NOMO-1 treated with dmso at 0.1 percent for 144 hours (cell line): Measurements from ENCODE around the gene FAM89A.
"Not testable (repeated sequence)": the region's sequence is repeated elsewhere in the genome, so short reads cannot be mapped to it uniquely, and the experiment has no call there.

Source experiments
- DNase-seq: peaks from one replicate; lab custom pipeline; 2025; ENCODE audit not compliant: unreplicated experiment; lab: John Stamatoyannopoulos, UW

The FAM89A gene

DNA sequence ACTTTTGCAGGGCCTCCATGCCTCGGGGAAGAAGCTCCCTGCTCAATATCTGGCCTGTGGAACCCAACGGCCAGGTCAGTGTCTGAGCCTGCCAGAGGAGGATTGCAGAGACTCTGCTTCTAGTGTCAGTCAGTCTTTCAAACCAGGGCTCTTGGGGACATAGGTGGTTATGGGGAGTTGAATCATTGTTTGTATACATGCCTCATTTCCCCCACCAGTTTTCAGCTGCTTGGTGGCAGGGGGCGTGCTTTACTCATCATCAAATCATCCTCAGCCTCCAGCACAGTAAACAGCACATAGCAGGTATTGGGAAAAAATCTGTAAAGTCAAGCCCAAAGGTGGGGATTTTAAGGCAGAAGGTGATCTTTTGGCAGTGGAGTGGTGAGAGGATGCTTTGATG lies 17.4 kb upstream of the FAM89A start:
- no peak for DNase-seq

DNA sequence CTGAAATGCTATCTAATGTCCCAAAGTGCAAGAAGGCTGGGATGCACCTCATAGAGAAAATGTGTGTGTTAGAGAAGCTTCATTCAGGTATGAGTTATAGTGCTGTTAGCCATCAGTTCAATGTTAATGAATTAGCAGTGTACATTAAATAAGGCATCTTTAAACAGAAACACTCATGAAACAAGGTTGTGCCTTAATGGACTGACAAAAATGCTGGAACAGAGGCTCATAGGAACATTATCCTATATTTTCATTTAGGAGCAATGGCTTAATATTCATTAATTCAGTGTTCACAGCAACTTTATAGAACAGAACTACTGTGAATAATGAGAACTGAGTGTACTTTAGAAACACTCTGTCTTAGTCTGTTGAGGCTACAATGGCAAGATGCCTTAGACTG lies 15.2 kb upstream of the FAM89A start:
- no peak for DNase-seq

DNA sequence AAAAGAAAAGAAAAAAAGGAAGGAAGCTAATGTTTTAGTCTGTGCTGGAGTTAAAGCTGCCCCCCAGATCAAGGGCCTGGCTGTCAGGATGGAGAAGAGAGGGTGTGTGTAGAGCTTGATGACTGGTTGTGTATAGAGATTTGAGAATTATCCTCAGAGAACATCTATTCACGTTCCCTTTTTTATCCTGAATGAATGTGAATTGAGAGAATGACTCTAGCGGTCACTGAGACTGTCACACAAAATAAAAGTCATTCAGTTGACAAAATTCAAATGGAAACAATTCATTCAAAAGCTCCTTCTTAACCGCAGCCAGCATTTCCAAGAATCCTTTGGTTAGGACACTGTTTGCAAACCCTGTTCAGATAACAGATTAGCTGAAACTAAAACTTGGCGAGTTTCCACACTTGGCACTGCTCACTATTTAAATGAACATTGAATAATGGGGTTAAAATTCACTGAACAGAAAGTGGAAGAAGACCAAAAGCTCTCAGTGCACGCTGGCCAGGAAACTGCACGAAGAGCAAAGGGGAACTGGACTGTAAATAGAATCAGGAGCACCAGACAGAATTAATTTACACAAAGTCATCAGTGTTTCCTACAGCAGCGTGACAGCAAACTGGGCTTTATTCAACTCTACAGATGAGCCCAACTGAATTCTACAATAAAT lies 13.6 kb upstream of the FAM89A start:
- DNase-seq, result peak; percentile 41

DNA sequence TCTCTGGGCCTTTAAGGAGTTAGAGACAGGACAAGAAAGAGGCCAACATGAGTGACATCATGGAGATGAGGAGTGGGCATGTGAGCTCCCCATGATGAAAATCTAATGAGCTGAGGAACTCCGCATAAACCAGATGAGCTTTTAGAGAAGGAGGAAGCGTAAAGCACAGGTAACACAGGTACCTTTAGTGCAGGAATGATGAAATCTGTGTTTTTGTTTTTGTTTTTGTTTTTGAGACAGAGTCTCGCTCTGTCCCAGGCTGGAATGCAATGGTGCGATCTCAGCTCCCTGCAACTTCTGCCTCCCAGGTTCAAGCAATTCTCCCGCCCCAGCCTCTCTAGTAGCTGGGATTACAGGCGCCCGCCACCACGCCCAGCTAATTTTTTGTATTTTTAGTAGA lies 12.7 kb upstream of the FAM89A start:
- DNase-seq, result no peak

DNA sequence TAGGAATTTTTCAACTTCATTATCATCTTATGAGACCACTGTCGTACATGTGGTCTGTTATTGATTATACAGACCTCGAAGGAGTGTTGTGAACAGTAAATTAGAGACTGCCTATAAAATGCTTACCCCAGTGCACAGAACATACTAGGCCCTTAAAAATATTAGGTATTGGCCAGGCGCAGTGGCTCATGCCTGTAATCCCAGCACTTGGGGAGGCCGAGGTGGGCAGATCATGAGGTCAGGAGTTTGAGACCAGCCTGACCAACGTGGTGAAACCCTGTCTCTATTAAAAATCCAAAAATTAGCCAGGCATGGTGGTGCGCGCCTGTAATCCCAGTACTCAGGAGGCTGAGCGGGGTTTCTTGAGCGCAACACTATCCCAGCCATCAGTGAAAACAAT lies 10.9 kb upstream of the FAM89A start:
- not testable (repeated sequence) for DNase-seq

DNA sequence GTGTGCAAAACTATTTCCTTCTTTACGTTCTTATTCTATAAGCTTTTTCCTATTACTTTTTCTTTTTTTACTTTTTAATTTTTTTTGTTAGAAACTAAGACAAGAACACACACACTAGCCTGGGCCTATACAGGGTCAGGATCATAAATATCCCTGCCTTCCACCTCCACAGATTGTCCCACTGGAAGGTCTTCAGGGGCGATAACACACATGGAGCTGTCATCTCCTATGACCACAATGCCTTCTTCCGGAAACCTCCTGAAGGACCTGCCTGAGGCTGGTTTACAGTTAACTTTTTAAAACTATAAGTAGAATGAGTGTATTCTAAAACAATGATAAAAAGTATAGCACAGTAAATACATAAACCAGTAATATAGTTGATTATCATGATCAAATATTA lies 10.3 kb upstream of the FAM89A start:
- DNase-seq, result no peak

DNA sequence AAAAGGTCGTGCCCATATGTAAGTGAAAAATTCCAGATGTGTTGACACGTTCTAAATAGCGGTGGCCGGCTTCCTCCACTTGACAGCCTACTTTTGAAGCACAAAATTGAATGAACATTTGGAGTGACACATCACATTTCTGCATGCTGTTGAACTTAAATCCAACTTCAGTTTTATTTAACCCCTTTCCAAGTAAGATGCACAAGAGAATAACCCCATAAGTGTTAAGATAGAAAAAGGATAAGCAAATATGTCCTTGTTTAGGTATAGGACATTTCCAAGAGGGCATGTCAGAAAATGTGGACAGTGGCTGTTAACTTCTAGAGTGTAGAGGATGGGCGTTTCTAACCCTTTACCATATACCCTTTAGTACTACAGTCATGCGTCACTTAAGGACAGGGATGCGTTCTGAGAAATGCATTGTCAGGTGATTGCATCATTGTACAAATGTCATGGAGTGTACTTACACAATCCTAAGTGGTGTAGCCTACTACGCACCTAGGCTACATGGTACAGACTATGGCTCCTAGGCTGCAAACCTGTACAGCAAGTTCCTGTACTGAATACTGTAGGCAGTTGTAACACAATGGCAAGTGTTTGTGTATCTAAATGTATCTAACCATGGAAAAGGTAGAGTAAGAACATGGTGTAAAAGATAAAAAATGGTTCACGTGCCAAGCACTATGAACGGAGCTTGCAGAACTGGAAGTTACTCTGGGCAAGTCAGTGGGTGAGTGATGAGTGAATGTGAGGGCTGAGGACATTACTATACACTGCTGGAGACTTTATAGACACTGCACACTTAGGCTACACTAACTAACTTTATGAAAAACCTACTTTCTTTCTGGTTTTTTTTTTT lies 9.3 kb upstream of the FAM89A start:
- DNase-seq, result no peak

DNA sequence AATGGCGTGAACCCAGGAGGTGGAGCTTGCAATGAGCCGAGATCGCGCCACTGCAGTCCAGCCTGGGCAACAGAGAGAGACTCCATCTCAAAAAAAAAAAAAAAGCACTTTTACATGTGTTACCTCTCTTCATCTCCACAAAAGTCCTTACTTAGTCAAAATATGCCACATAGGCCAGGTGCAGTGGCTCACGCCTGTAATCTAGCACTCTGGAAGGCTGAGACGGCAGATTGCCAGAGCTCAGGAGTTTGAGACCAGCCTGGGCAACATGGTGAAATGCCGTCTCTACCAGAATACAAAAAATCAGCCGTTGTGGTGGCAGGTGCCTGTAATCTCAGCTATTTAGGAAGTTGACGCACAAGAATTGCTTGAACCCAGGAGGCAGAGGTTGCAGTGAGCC lies 8.4 kb upstream of the FAM89A start:
- DNase-seq, result not testable (repeated sequence)

DNA sequence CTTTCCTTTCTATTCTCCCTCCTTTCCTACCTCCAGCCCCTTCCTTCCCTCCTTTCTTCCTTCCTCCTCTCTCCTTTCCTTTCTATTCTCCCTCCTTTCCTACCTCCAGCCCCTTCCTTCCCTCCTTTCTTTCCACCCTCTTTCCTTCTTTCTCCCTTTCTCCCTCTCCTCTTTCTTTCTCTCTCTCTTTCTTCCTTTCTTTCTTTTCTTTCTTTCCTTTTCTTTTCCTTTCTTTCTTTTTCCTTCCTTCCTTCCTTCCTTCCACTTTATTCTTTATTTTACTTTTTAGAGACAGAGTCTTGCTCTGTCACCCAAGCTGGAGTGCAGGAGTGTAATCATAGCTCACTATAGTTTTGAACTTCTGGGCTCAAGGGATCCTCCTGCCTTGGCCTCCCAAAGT lies 7.5 kb upstream of the FAM89A start:
- not testable (repeated sequence) for DNase-seq

DNA sequence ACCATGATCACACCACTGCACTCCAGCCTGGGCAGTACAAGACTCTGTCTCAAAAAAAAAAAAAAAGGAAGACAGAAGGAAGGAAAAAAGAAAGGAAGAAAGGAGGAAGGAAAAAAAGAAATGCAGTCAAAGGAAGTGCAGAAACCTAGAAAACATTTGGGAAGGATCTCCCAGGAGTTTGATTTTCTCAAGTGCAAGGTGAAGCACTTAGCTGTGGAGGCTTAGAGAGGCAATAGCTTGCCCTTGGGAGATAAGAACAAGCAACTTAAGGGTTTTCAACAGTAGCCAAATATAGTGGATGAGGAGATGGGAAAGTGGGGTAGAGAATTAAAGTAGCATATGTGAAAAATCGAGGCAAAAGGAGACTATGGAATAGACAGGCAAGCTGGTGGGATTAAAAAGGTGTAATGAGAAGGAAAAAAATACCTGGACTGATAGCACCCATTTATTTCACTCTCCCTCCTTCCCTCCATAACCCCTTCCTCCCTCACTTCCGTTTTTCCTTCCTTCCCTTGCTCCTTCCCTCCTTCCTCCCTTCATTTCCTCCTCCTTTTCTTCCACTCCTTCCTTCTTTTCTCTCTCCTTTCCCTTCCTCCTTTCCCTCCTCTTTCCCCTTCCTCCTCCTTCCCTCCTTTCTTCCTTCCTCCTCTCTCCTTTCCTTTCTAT lies 6.8 kb upstream of the FAM89A start:
- DNase-seq, result no peak

DNA sequence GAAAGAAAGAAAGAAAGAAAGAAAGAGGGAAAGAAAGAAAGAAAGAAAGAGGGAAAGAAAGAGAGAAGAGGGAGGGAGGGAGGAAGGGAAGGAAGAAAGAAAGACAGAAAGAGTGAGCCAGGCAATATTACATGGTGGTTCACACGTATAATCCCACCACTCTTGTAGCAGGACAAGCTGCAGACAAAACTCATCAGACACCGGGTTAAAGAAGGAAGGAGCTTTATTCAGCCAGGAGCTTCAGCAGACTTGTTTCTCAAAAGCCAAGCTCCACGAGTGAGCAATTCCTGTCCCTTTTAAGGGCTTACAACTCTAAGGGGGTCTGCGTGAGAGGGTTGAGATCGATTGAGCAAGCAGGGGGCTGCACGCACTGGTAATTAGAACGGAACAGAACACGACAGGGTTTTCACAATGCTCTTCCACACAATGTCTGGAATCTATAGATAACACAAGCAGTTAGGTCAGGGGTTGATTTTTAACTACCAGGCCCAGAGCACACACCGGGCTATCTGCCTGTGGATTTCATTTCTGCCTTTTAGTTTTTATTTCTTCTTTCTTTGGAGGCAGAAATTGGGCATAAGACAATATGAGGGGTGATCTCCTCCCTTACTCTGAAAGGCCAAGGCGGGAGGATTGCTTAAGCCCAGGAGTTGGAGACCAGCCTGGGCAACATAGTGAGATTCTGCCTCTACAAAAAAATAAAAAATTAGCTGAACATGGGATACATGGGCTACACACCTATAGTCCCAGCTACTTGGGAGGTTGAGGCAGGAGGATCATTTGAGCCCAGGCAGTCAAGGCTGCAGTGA lies 6.1 kb upstream of the FAM89A start:
- not testable (repeated sequence) for DNase-seq

DNA sequence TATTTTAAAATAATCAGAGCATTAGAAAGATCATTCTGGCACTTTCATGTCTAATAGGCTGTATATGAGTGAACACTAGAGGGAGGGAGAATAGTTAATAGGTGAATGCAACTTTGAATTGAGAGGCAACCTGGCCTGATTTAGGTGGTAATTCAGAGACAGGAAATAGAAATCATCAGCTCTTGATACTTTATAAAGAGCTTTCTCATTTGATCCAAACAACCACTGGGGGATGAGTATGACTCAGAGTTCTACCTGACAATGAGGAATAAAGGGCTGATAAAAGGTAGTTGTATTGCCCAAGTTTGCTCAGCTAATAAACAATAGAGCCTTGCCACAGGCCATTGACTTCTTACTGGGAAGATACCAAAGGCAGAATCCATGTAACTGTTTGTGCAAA lies 5.2 kb upstream of the FAM89A start:
- DNase-seq, result no peak

DNA sequence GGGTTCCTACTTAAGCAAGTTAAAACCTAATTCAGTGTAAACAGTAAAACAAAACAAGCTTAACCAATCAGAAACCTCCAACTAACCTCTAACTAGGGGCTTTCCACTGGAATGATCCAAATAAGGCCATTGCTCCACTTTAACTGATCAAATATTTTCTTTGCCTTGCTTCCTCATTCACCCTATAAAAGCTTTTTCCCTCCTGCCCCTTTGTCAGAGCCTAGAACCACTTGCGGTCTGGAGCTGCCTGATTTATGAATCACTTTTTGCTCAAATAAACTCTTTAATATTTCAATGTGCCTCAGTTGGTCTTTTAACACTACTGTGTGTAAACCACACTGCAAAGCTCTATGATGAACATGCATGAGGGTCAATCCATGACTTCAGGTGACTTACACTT lies 4.5 kb upstream of the FAM89A start:
- no peak for DNase-seq

DNA sequence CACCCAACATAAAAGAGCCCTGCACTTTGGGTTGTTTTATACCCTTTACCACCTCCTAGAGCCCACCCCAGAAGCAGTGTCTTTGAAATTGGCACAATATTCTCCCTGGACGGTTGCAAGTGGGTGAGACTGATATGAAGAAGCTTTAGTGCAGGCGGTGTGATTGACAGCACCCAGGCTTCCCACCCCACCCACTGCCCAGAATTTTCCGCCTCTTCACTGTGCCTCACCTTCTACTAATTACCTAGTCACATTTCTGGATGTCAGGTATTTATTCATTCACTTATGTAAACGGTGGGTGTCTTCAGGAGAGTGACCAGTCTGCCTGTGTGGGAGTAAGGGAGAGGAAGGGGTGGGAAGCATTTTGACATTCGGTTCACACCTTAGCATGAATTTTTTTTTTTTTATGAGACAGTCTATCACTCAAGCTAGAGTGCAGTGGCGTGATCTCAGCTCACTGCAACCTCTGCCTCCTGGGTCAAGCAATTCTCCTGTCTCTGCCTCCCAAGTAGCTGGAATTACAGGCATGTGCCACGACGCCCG lies 1.7 kb upstream of the FAM89A start:
- no peak for DNase-seq

DNA sequence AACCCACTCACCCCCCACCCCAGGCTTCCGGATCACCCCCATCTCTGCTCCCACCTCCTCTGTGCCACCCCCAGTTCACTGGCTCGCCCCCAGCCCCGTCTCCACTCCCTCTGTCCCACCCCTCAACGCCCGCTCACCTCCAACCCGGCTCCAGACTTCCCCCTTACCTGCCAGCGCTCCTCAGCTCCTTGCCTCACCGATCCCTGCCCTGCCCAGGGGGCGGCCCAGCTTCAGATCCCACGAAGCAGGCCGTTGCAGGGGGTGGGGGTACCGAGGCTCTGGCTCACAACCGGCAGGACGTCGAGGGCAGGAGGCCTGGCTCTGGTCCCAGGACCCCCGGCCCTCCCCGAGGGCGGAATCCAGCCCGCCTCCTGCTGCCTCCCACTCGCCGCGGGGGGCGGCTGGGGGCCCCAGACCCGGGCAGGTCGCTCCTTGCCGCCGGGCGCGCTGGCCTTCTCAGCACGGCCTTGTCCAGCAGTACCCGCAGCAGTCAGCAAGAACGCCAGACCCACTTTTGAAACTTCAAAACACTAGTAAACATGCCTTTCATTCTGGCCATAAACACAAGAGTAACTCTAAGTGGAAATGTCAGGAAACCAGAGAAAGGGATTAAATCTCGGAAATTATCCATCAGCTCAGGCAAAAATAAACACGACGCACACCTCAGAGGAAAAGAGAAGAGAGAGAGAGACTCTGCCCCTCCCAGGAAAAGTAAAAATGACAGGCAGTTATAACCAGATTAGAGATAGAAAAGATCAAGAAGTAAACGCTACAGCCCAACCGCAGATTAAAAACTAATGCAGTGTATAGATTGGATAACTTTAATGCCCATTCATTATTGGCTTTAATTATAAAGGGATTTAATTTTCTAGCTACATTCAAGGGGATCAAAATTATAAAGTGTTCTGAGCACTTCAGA lies 1.0 kb upstream of the FAM89A start:
- no peak for DNase-seq

DNA sequence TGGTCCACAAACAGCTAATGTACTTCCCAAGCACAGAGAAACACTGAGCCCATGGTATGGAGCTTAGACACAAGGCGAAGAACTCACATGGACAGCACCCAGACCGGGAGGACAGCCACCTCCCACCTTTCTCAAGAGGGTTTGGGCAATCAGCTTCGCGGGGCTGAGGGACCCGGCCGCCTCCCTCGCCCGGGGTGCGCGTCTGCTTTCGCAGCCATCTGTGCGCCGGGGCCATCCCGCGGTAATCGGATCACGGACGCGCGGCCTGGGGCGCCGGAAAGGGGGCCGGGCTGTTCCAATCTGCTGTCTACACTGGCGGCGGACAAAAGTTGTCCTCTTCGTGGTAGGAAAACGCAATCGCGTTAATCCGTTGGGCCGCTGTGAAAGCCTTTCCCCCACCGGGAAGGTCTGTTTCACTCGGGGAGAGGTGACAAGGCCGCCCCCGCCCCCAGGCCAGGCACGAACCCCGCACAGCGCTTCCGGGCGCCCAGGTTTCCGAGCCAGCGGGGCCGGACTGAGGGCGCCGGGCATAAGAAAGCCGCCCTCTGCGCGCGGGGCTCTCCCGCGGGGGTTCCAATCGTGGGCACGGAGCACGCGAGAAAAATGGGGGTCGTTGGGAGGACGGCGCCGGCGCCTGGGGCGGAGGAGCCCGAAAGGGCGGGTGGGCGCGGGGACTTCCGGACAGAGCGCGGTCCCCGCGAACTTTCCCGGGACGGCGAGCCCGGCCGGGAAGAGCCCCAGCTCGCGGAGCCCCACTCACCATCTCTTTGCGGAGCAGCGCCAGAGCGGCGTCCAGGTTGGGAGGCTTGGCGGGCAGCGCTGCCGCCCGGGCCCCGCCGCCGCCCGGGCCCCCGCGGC lies 664 bp downstream of the FAM89A start:
- DNase-seq, result no peak

DNA sequence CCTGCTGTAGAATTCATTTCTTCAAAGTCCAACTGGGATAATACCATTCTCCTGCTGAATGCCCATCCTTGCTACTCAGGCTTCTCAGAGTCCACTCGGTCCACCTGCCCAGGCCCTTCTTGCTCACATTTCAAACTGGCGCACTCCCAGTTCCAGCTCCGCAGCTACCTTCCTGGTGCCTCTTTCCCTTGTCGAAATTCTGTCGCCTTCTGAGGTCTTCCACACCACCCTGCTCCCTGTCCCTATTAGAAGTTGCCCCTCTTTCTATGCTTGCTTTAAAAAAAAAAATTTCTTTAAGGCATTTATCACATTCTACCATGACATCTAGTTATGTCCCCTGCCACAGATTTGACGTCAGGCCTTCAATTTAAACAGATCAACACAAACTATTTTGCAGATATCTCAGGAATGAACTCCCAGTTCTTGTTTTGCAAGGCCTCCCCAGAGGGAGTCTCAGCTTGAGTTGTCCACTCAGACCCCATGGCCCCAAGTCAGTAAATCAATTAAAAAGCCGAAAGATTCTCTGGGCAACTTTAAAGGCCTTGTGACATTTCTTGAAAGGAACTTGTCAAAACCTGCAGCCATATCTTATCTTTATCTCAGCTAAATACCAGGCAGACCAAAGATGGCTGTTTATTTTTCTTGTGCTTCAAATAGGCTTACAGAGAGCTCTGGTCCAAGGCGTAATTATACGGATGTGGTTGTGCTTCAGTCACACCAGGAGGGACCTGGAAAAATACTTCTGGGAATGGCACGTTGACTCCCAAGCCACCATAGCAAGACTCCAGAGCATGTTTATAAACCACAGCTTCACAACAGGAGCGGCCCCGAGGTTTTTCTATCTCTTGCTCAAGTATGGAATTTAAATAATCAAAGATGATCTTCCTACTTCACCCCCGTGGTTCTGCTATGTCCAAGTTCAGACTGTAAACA lies 2.2 kb downstream of the FAM89A start:
- no peak for DNase-seq

DNA sequence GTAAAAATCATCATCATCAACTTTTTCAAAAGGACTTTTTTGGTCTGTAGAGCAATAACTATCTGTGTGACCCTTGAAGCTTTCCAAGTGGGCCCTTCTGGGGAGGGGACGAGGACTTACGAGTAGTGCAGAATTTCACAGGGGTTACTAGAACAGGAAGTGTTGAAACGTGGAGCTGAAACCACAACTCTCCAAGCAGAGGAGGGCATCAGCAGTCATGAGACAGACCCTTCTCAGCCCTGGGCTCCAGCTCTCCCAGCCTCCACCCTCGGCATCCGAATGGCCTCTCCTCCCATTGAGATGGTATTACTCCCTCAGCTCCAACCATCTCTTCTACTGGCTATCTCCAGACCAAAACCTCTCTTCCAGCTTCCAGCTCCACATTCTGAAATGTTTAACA lies 3.6 kb downstream of the FAM89A start:
- peak; percentile 47 for DNase-seq
